Bone marrow (tissue), 2 donors: ENCODE data around the gene ANKHD1.
"Not testable (repeated sequence)": the region's sequence is repeated elsewhere in the genome, so short reads cannot be mapped to it uniquely, and the experiment has no call there.

Source experiments
- DNase-seq, 2 donors: peaks; one replicate each; lab custom pipeline; 2025; lab: John Stamatoyannopoulos, UW

Gene ANKHD1

DNA sequence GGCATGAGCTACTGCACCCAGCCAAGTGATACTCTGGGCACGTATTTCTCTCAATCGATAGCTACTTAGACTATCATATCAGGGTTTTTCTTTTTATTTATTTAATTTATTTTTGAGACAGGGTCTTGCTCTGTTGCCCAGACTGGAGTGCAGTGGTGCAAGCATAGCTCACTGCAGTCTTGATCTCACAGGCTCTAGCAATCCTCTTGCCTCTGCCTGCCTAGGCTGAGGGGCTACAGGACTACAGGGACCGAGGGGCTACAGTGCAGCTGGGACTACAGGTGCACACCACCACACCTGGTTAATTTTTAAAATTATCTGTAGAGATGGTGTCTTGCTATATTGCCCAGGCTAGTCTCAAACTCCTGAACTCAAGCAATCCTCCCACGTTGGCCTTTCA is 20.3 kb upstream of the ANKHD1 start:
- no peak for DNase-seq

DNA sequence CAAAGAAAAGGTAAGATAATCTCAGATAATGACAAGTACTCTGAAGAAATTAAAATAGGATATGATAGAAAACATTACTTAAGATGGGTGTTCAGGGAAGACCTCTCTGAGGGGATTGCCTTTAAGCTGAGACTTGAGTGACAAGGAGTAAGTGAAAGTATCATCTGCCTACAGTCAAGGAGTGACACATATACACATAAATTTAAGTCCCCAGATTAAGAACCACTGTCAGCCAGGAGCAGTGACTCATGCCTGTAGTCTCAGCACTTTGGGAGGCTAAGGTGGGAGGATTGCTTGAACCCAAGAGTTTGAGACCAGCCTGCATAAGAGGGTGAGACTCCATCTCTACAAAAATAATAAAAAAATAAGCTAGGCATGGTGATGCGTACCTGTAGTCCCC is 19.7 kb upstream of the ANKHD1 start:
- no peak for DNase-seq

DNA sequence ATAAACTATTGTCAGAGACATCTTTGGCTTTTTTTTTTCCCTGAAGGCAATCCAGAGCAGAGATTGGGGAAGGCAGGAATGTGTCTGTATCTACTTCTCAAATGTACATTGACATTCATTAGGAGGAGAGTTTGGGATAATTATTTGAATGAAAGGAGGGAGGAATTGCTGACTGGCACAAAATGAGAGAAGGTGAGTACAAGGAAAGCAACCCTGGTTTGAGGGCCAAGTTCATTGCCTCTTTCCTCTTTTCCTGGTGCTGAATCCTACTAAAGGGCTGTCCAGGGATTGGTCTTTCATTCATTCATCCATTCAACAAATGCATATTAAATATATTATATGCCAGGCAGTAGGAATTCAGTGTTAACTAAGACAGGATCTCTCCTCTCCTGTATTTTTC is 18.8 kb upstream of the ANKHD1 start:
- DNase-seq = no peak

DNA sequence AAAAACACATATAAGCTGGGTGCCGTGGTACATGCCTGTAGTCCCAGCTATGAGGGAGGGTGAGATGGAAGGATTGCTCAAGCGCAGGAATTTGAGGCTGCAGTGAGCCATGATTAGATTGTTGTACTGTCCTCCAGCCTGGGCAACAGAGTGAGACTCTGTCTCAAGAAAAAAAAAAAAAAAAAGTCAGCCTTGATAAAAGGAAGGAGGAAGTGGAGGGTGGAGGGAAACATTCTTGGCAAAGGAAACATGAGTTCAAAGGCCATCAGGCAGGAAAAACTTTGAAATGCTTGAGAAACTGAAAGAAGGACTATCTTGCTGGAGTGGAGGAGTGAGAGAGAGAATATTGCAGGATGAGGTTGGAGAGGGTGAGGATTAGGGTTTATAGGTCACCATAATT is 18.3 kb upstream of the ANKHD1 start:
- no peak for DNase-seq

DNA sequence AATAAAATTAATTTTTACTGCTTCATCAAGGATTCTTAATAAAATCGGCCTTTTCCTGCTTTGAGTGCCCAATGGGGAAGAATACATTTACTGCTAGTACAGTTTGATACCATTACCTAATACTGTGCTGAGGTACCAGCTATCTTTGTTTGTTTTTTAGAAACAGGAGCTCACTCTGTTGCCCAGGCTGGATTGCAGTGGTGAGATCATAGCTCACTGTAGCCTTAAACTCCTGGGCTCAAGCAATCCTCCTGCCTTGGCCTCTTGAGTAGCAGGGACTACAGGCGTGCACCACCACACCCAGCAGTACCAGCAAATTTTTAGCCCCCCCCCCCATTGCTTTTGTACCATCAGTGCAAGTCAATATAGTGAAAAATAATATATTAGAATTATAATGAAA is 13.6 kb upstream of the ANKHD1 start:
- no peak for DNase-seq

DNA sequence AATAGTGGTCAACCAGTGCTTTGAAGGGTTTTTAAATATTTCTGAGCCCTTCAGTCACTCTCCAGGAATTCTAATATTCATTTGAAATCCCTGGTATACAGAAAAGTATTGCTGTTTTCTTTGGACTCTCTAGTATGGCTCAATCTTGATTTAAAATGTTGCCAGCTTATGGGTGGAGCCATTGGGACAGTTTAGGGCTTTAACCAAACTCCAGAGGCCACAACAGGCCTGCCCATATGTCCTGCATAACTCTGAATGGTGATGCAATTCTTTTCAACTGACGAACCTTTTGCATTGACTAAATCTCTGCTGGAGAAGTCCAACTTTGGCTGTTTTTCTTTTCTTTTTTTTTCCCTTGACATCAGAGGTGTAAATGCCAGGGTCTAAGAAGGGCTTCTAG is 10.3 kb upstream of the ANKHD1 start:
- no peak for DNase-seq

DNA sequence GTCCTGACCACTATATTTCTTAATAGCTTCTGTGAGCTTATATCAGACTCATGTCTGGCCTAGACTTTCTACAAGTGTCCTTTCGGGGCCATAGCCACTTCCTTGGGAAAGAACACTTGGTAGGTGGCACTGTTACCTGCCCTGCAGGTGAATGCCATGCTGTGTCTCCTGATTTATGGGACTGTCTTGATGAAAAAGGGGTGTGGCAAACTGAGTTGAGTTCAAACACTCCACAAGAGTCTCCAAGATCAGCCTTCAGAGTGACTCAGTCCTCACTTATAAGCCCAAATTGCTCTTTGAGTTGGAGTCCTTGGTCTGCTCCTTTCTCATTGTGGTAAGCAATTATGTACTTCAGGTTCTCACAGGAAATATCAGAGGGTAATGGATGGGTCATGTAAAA is 9.9 kb upstream of the ANKHD1 start:
- DNase-seq = no peak

DNA sequence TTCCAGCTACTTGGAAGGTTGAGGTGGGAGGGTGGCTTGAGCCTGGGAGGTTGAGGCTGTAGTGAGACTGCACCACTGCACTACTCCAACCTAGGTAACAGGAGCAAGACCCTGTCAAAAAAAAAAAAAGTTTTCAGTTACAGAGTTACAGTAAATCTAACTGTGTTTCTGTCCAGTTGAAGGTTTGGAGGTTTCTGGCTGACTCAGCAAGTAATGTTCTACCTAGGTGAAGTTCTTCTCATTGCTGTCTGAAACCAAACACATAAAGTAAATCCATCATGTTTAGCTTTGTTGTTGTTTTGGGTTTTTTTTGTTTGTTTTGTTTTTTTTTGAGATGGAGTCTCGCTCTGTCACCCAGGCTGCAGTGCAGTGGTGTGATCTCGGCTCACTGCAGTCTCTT is 7.9 kb upstream of the ANKHD1 start:
- DNase-seq = no peak

DNA sequence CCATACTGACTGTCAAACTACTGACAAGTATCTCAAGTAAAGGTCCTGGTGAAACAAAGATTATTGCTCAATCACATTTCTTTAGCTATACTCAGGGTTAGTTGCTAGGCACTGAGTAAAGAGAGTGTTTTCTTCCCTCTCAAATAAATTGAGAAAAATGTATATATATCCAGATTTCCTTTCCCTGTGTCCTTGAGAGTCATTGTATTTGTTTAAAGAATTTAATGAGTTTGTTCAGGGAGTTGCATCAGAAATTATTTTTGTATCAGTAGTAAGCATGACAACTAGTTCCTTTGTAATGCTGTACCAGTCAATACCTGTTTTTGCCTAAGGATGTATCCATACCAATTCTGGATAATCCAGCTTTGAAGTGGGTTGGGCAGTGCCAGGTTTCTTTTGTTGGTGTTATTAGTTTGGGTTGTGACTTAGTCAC is 3.2 kb upstream of the ANKHD1 start:
- no peak for DNase-seq

DNA sequence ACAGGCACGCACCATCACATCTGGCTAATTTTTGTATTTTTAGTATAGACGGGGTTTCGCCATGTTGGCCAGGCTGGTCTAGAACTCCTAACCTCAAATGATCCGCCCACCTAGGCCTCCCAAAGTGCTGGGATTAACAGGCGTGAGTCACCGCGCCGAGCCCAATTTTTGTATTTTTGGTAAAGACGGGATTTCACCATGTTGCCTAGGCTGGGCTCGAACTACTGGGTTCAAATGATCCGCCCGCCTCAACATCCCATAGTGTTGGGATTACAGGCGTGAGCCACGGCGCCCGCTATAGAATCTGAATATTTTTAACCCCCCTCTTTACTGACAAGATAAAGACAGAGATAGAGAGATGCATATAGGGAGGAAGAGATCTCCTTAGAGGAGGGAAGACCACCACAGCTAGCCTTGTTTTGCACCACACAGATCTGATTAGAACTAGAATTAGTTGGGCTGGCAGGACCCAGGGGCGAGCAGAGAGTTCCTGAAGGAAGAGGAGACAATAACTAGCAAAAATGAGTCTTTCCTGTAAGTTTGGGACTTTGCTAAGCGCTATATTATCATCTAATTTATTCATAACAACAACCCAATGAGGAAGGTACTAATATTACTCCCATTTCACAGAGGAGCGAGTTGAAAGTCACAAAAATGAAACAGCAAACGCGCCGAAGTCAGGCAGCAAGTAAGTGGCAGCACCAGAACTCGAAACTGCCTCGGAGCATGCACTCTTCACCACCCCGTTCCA is 1.5 kb upstream of the ANKHD1 start:
- no peak for DNase-seq

DNA sequence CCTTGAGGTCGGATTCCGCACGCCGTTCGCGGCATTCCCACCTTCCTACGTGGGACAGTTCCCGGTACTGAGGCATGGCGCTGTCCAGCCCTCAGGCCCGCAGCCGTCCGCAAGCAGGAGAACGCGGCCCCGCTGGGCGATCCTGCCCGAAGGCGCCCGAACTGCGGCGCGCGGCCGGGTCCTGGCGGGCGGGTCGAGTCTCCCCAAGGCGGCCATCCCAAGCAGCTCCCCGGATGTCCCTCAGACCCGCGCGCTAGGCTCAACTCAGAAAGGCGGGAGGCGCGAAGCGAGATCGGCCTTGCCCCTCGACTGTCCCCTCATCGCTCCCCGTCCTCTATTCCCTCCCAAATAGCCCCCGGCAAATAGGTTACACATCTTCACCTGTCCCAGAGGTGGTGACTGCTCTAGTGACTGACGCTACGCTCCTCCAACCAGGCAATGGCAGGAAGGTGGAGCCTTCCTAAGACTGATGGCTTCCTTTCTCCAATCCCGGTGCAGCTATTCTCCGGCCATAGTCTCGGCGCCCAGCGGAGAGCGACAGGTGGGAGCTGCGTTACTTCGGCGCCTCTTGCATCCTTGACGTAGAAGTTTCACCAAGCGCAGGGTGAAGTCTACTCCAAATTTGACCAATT is 787 bp upstream of the ANKHD1 start:
- peak; percentile 91 to 92 for DNase-seq

DNA sequence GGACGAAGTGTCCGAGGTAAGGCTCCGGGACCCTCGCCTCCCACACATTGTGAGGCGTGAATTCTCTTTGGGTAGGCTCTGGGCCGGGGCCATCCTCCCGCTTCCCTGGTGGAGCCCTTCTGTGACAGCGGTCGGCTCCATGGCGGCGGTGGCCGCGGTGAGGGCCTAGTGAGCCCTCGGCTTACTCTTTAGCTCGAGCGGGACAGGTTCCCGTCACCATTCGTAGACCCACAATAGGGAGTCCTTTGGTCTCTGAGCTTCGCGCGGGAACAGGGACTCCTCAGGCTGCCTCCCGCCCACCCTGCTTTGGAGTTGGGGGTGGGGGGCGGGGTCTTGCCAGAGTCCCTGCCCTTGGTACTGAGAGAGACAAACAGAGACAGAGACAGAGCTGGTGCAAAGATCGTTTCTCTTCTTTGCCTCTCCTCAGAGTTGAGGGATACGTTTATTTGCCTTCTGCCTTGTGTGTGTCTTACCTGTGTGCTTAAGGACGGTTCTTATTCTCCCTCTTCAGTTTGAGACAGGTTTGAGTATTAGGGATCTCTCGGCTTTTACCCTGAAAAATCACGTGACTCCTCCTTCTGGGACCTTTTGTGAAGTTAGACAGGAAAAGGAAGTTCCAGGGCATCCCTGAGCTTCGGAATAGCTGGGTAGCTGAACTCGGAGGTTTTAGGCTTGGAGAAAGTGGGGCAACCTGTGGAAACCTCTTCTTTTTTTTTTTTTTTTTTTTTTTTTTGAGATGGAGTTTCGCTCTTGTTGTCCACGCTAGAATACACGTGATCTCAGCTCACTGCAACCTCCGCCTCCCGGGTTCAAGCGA is 833 bp downstream of the ANKHD1 start:
- peak; percentile 27 to 49 for DNase-seq

DNA sequence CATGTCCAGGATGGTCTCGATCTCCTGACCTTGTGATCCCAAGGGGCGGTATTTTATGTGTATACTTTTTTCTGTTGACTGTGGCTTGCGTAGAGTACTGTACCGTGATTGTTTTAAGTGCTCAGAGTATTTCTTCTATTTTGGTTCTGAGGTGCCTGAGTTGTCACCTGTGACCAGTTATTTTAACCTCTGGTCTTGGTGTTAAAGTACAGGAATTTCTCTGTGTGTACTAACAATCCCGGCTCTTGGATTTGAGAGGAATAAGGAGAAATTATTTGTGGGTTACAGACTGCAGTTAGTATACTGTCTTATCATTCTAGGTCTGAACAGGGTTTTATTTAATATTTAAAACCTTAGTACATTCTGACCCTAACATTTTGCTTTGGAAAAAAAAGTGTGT is 2.0 kb downstream of the ANKHD1 start:
- DNase-seq = no peak

DNA sequence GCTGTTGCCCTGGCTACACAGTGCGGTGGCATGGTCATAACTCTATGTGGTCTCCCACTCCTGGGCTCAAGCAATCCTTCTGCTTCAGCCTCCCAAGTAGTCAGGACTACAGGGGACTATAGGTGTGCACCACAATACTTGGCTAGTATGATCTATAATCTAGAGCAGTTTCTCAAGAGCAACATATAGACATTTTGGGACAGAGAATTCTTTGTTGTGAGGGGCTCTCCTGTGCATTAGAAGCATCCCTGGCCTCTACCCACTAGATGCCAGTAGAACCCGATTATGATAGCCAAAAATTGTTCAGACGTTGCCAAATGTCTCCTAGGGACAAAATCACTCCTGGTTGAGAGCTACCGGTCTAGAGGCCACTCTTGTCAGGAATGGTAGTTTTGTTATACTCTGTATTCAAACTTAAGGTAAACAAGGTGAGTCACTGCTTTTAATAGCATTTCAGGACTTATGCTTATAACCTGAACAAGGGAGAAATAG is 7.2 kb downstream of the ANKHD1 start:
- DNase-seq = no peak

DNA sequence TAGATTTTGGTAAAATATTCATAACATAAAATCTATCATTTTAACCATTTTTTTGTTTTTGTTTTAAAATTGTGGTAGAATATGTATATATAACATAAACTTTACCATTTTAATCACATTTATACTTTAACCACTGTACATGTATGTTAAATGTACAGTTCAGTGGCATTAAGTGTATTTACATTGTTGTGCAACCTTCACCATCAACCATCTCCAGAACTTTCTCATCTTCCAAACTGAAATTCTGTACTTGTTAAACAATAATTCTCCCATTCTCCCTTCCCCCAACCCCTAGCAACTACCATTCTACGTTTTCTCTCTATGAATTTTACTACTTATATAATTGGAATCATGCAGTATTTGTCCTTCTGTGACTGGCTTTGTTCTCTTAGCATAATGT is 11.6 kb downstream of the ANKHD1 start:
- DNase-seq = no peak

DNA sequence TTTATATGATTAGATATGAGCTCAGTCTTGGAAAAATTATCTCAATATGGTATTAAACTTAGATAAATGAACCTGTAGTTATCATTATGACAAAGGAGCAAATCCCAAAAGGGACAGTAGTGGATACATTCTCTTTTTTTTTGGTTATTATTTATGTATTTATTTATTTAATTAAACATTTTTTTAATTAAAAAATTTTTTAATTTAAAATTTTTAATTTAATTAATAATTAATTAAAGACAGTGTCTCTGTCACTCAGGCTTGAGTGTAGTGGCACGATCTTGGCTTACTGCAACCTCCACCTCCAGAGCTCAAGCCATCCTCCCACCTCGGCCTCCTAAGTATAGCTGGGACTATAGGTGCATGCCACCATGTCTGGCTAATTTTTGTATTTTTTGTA is 15.6 kb downstream of the ANKHD1 start:
- DNase-seq = no peak

DNA sequence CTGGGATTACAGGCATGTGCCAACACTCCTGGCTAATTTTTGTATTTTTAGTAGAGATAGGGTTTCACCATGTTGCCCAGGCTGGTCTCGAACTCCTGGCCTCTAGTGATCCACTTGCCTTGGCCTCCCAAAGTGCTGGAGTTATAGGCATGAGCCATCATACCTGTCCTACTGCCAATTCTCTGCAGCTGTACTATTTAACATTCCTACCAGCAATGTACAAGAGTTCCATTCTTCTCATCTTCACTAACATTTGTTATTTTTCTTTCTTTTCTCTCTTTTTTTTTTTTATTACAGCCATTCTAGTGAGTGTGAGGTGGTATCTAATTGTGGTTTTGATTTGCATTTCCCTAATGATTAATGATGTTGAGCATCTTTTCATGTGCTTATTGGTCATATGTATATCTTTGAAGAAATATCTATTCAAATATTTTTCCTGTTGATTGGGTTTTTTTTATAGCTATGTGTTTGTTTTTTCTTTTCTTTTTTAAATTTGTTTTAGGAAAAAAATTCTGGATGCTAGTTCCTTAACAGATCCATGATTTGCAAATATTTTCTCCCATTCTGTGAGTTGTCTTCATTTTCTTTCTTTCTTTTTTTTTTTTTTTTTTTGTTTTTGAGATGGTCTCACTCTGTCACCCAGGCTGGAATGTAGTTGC is 17.4 kb downstream of the ANKHD1 start:
- no peak for DNase-seq

DNA sequence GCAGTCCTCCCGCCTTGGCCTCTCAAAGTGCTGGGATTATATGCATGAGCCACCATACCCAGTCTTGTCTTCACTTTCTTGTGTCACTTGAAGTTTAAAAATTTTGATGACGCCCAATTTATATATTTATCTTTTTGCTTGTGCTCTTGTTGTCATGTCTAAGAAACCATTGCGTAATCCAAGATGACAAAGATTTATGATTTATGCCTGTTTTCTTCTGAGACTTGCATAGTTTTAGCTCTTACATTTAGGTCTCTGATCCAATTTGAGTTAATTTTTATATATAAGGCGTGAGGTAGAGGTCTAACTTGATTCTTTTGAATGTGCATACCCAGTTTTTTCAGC is 18.6 kb downstream of the ANKHD1 start:
- DNase-seq = no peak

DNA sequence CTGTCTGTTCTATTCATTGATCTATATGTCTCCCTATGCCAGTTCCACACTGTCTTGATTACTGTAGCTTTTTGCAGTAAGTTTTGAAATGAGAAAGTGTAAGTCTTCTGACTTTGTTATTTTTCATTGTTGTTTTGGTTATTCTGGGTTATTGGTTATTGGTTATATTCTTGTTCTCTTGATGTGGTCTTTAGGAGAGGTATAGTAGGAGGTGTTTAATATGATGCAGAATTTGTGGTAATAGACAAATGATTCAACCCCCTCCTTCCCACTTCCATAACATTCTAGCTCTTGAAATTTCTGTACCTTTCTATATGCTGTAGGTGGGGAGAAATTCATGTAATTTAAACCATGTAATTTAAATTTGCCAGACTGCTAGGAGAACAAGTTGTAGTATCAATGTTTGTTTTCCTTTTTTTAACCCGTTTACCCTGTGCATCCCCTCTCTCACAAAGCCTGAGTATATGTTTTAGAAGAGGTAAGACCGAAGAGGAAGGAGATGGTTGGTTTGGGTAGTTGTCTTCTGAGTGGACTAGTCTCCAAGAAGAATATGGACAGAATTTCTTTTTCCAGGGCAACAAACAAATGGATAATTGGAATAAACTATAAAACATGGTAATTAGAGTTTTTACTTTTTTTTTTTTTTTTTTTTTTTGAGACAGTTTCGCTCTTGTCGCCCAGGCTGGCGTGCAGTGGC is 19.2 kb downstream of the ANKHD1 start:
- no peak for DNase-seq

DNA sequence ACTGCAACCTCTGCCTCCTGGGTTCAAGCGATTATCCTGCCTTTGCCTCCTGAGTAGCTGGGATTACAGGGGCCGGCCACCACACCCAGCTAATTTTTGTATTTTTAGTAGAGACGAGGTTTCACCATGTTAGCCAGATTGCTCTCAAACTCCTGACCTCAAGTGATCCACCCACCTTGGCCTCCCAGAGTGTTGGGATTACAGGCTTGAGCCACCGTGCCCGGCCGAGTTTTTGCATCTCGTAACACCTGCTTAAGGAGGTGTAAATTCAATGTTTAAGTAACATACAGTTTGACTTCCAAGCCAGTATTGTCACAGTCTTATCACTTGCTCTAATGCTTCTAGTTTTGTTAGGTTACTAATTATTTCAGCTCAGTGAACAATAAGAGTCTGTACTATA is 19.7 kb downstream of the ANKHD1 start:
- DNase-seq = not testable (repeated sequence)

DNA sequence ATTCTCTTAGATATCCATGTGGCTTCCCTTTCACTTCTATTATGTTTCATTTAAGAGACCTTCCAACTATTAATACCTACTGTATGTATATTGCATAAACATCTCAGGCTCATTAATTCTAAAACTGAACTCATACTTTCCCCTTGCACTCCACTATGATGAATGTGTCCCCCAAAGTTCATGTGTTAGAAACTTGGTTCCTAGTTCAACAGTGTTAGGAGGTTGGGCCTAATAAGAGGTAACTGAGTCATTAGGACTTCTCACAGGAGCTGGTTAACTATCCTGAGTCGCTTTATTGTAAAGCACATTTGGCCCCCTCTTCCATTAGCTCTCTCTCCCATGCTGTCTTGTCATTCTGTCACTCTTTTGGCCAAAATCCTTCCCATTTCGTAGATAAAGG is 22.0 kb downstream of the ANKHD1 start:
- no peak for DNase-seq

DNA sequence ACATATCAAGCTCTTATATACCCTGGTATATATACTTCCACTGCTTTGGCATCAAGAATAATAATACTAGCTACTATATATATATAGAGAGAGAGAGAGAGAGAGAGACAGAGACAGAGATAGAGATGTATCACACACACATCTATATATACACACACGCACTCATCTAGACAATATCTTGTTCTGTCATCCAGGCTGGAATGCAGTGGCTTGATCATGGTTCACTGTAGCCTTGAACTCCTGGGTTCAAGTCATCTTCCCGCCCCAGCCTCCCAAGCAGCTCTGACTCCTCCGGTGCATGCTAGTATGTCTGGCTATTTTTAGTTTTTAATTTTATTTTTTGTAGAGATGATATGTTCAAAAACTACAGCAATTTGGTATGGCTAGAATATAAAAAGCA is 22.5 kb downstream of the ANKHD1 start:
- no peak for DNase-seq
